Neutrophil (primary cell): ENCODE data around the gene ANO6.

ENCODE experiments used
- H3K27ac ChIP-seq: fragments of 200-600 bp; sonication (generic); 2 replicates; pipeline ENCODE4 v1.5.1; 2016; ENCODE audit warnings: mild to moderate bottlenecking, moderate library complexity
- H3K27me3 ChIP-seq: fragments of 200-600 bp; sonication (generic); 2 replicates; pipeline ENCODE4 v1.6.0; 2016; ENCODE audit warnings: mild to moderate bottlenecking
- H3K36me3 ChIP-seq: fragments of 200-600 bp; sonication (generic); 2 replicates; pipeline ENCODE4 v1.5.1; 2017
- H3K4me1 ChIP-seq, 2 experiments: fragments of 200-600 bp in 1 of 2; sonication (generic) in 1 of 2; 1 replicate in 1 of 2; 2 replicates in 1 of 2; pipeline versions ENCODE4 v1.5.1 to v1.6.1; 2013 to 2016; ENCODE audit warnings: low read depth in 1 of 2, low read length in 1 of 2, mild to moderate bottlenecking in 1 of 2, moderate library complexity in 1 of 2; ENCODE audit not compliant: control insufficient read depth in 1 of 2, insufficient read depth in 1 of 2
- H3K4me3 ChIP-seq, 2 experiments: fragments of 200-600 bp in 1 of 2; sonication (generic) in 1 of 2; 1 replicate in 1 of 2; 2 replicates in 1 of 2; pipeline ENCODE4 v1.5.1; 2013 to 2016; ENCODE audit warnings: low read depth in 1 of 2, low read length in 1 of 2, mild to moderate bottlenecking in 1 of 2, moderate library complexity in 1 of 2
- H3K9me3 ChIP-seq: fragments of 200-600 bp; sonication (generic); 2 replicates; pipeline ENCODE4 v1.5.1; 2016
- TF ChIP-seq, protein P1 (sequence below): fragments of 200-600 bp; sonication (generic); IDR thresholded peaks from 2 replicates; pipeline ENCODE4 v1.5.1; 2016; ENCODE audit warnings: antibody characterized with exemption

The ANO6 gene

DNA sequence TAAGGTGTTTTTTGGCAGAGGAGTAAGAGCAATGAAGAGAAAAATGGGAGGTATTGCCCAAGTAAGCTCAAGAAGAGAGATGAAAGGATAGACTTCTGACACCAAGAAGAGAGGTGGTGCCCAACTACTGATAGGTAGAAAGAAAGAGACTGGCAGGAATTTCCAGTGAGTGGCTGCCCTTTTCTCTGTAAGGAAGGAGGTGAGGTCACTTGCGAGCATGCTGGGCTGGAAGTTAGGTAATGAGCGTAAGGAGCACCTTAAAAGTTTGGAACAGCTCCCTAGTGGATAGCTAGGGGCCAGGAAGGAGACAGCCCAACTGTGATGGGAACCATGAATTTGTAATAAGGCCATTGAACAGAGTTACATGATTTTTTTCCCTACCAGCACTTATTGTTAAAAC, 127.0 kb downstream of the ANO6 start:
- no peak overlapping the region for H3K4me3 ChIP-seq

DNA sequence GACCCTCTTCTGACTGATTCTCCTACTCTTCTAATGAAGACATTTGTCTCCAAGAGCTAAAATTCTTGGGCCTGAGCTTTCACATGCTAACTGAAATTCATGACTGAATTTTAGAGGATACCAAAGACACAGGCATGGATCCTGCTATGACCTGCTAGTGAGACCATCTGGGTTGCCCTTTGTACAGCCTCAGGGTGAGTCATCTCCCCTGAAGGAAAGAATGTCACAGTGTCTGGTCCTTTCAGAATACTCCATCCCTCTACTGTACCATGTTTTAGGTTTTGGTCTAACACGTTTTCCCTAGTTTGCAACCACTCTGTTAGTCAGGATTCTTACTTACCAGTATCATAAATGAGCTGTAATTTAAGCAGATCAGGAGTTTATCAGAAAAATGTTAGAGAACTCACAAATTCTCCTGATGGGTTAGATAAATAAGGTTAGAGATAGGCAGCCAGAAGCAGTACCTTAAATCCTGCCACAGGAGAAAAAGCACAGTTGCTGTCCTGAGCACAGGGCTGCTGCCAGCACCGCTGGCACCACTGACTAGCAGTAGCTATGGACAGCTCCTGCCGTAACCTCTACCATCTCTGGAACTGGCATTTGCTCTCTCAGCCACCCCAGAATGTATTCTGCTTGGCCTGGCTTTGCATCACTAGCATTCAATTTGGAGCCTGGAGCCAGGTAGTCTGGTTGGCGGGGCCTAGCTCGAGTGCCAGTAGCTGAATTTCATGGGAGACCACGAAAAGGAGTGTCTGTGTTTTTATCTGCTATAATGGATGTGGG, 127.6 kb downstream of the ANO6 start:
- no peaks in the 10 kb centered on the region for H3K9me3 ChIP-seq
- no peaks in the 10 kb centered on the region for H3K27me3 ChIP-seq
- H3K4me3 ChIP-seq = no peak overlapping the region
- TF ChIP-seq, protein P1, sequence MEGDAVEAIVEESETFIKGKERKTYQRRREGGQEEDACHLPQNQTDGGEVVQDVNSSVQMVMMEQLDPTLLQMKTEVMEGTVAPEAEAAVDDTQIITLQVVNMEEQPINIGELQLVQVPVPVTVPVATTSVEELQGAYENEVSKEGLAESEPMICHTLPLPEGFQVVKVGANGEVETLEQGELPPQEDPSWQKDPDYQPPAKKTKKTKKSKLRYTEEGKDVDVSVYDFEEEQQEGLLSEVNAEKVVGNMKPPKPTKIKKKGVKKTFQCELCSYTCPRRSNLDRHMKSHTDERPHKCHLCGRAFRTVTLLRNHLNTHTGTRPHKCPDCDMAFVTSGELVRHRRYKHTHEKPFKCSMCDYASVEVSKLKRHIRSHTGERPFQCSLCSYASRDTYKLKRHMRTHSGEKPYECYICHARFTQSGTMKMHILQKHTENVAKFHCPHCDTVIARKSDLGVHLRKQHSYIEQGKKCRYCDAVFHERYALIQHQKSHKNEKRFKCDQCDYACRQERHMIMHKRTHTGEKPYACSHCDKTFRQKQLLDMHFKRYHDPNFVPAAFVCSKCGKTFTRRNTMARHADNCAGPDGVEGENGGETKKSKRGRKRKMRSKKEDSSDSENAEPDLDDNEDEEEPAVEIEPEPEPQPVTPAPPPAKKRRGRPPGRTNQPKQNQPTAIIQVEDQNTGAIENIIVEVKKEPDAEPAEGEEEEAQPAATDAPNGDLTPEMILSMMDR = no peak
- H3K4me1 ChIP-seq = peaks cover 0 to 10% of the 10 kb centered on the region in 2 experiments
- H3K36me3 ChIP-seq = peaks cover 13% of the 10 kb centered on the region
- no peak overlapping the region for H3K27ac ChIP-seq

More for the DNA sequence above, 127.0 kb downstream of the ANO6 start:
- TF ChIP-seq, protein P1 = no peak
- Histone ChIP-seq H3K36me3 (peaks cover 7% of the 10 kb centered on the region), H3K4me1 (peaks cover 0 to 10% of the 10 kb centered on the region in 2 experiments), H3K27ac (no peak overlapping the region), H3K27me3 (no peaks in the 10 kb centered on the region), H3K9me3 (no peaks in the 10 kb centered on the region)

DNA sequence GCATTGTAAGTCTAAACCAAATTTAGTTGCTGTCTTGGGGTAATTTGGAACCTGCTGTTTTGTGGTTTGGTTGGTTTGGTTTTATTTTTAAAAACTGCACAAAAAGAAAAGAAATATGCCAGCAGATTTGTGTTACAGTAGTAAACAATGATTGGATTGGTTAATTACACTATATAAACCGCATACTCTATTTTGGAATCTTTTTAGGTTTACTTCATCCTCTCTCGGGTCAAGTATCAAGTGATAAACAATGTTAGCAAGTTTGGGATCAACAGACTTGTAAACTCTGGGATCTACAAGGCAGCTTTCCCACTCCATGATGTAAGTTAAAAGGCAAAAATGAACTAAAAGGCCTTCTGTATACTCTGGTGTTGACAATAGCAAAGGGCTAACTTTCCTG, 132.4 kb downstream of the ANO6 start:
- TF ChIP-seq, protein P1 = no peak
- no peaks in the 10 kb centered on the region for H3K9me3 ChIP-seq
- no peak overlapping the region for H3K27ac ChIP-seq
- H3K4me3 ChIP-seq = no peak overlapping the region
- H3K4me1 ChIP-seq = no peaks in the 10 kb centered on the region
- no peaks in the 10 kb centered on the region for H3K27me3 ChIP-seq
- H3K36me3 ChIP-seq = peaks cover 45% of the 10 kb centered on the region

GRCh38 chr12:45348986-45349385, 133.1 kb downstream of the ANO6 start:
- no peak overlapping the region for H3K4me3 ChIP-seq
- peaks cover 45% of the 10 kb centered on the region for H3K36me3 ChIP-seq
- no peaks in the 10 kb centered on the region for H3K9me3 ChIP-seq
- H3K4me1 ChIP-seq = no peaks in the 10 kb centered on the region
- no peaks in the 10 kb centered on the region for H3K27me3 ChIP-seq
- H3K27ac ChIP-seq = no peak overlapping the region
- TF ChIP-seq, protein P1 = no peak

GRCh38 chr12:45349916-45350315, 134.0 kb downstream of the ANO6 start:
- TF ChIP-seq, protein P1 = no peak
- no peaks in the 10 kb centered on the region for H3K4me1 ChIP-seq
- H3K36me3 ChIP-seq = peaks cover 45% of the 10 kb centered on the region
- no peaks in the 10 kb centered on the region for H3K27me3 ChIP-seq
- H3K27ac ChIP-seq = no peak overlapping the region
- H3K9me3 ChIP-seq = no peaks in the 10 kb centered on the region
- no peak overlapping the region for H3K4me3 ChIP-seq
